Skin epidermis (tissue), 12 donors: ENCODE data around the gene CUEDC1.

Experiments used
- H3K27ac ChIP-seq, 21 experiments: fragments of 200-600 bp; sonication (generic) in 11 of 21; one replicate each; pipeline ENCODE4 v1.5.0; 2020; ENCODE audit warnings: mild to moderate bottlenecking in 3 of 21, inconsistent platforms in 2 of 21, moderate library complexity in 2 of 21
- H3K4me3 ChIP-seq, 7 experiments: fragments of 200-600 bp; sonication (generic) in 2 of 7; one replicate each; pipeline ENCODE4 v1.5.0; 2020; ENCODE audit warnings: inconsistent platforms in 2 of 7, mild to moderate bottlenecking in 2 of 7, moderate library complexity in 1 of 7

CUEDC1 gene

GRCh38 chr17:57955183-57955931, at the start of gene CUEDC1:
TSS of gene CUEDC1 (minus strand) at chr17:57955412. CDS start at chr17:57885564, 69,848 bp downstream.
- Histone ChIP-seq H3K4me3 (peak within 1 kb of the TSS; percentile 61 to 76 (median 69)), H3K27ac (peak within 1 kb of the TSS; percentile 76 to 98 (median 93))

- H3K27ac ChIP-seq = no peak overlapping the region
- no peak overlapping the region for H3K4me3 ChIP-seq
These were observed 48.8 kb upstream of the CUEDC1 start for GRCh38 chr17:58004060-58004459.

GRCh38 chr17:58002973-58003372, 47.8 kb upstream of the CUEDC1 start:
- H3K4me3 ChIP-seq = no peak overlapping the region
- no peak overlapping the region for H3K27ac ChIP-seq

GRCh38 chr17:58002154-58002948, 47.1 kb upstream of the CUEDC1 start:
- Histone ChIP-seq H3K4me3 (no peak overlapping the region), H3K27ac (no peak overlapping the region)

GRCh38 chr17:58001461-58002124, 46.4 kb upstream of the CUEDC1 start:
- Histone ChIP-seq H3K4me3 (no peak overlapping the region), H3K27ac (no peak overlapping the region)

- no peak overlapping the region for H3K4me3 ChIP-seq
- no peak overlapping the region for H3K27ac ChIP-seq
These were observed 44.3 kb upstream of the CUEDC1 start for GRCh38 chr17:57999496-58000017.

- H3K4me3 ChIP-seq = no peak overlapping the region
- H3K27ac ChIP-seq = no peak overlapping the region
These were observed 43.8 kb upstream of the CUEDC1 start for GRCh38 chr17:57999010-57999495.

- Histone ChIP-seq H3K27ac (no peak overlapping the region), H3K4me3 (no peak overlapping the region)
These were observed 42.0 kb upstream of the CUEDC1 start for GRCh38 chr17:57997085-57997809.

- peak overlapping the region in 4 of 21 experiments; percentile 6 to 44 (median 28) for H3K27ac ChIP-seq
- H3K4me3 ChIP-seq = no peak overlapping the region
These were observed 40.1 kb upstream of the CUEDC1 start for GRCh38 chr17:57995076-57995956.

- Histone ChIP-seq H3K4me3 (no peak overlapping the region), H3K27ac (no peak overlapping the region)
These were observed 39.2 kb upstream of the CUEDC1 start for GRCh38 chr17:57994436-57994835.

- Histone ChIP-seq H3K27ac (peak overlapping the region in 3 of 21 experiments; percentile 8 to 32 (median 21)), H3K4me3 (no peak overlapping the region)
These were observed 38.5 kb upstream of the CUEDC1 start for GRCh38 chr17:57993471-57994365.

- no peak overlapping the region for H3K4me3 ChIP-seq
These were observed 36.3 kb upstream of the CUEDC1 start for GRCh38 chr17:57991537-57991936.

GRCh38 chr17:57990037-57990436, 34.8 kb upstream of the CUEDC1 start:
- Histone ChIP-seq H3K4me3 (no peak overlapping the region), H3K27ac (no peak overlapping the region)

More at GRCh38 chr17:57991537-57991936, 36.3 kb upstream of the CUEDC1 start:
- no peak overlapping the region for H3K27ac ChIP-seq

- H3K4me3 ChIP-seq = peak overlapping the region; percentile 60 to 93 (median 82)
These were observed 33.4 kb upstream of the CUEDC1 start for GRCh38 chr17:57988301-57989250.

GRCh38 chr17:57987581-57988300, 32.5 kb upstream of the CUEDC1 start, which contains the start of gene VEZF1:
TSS of gene VEZF1 (minus strand) at chr17:57988254. CDS start at chr17:57988111, 143 bp downstream.
- Histone ChIP-seq H3K4me3 (peak within 1 kb of the TSS; percentile 60 to 93 (median 82)), H3K27ac (peak within 1 kb of the TSS; percentile 87 to 99 (median 97))

More at GRCh38 chr17:57988301-57989250, 33.4 kb upstream of the CUEDC1 start:
- H3K27ac ChIP-seq = peak overlapping the region; percentile 87 to 99 (median 97)
